K562 (cell line): ENCODE results near the gene ANAPC5. TPM values are rescaled to one million over a fixed set of nuclear protein-coding genes. Genes with fewer than 3 reads are reported as not detected.

ENCODE experiments used
- DLX4 ChIP-seq: fragments of 250-450 bp; sonication (Bioruptor Pico); IDR thresholded peaks from 2 replicates; pipeline ENCODE4 v1.6.1; 2021; ENCODE audit warnings: mild to moderate bottlenecking
- GATAD2A ChIP-seq: fragments of 450-650 bp; IDR thresholded peaks from 2 replicates; pipeline ENCODE4 v1.6.1; 2017
- GTF2F1 ChIP-seq: IDR thresholded peaks from 2 replicates; pipeline ENCODE4 v1.6.1; 2011; ENCODE audit warnings: low read depth, low read length, improper control_type of control experiment
- ID3 ChIP-seq, 2 experiments: fragments of 250-450 bp in 1 of 2; fragments of 450-650 bp in 1 of 2; sonication (Bioruptor Pico) in 1 of 2; IDR thresholded peaks; 2 replicates each; pipeline versions ENCODE4 v1.6.1 to v1.8.0; 2016 to 2021; ENCODE audit warnings: mild to moderate bottlenecking in 2 of 2, moderate library complexity in 2 of 2, missing compliant biosample characterization in 1 of 2, missing genetic modification characterization in 1 of 2
- MEF2A ChIP-seq: IDR thresholded peaks from 2 replicates; pipeline ENCODE4 v1.6.1; 2011; ENCODE audit warnings: low read depth, mild to moderate bottlenecking, low read length, moderate library complexity; ENCODE audit not compliant: control insufficient read depth
- MLLT1 ChIP-seq, 2 experiments: fragments of 450-650 bp; IDR thresholded peaks; 2 replicates each; pipeline ENCODE4 v1.6.1; 2016
- NFIX ChIP-seq: fragments of 250-450 bp; sonication (Bioruptor Pico); IDR thresholded peaks from 2 replicates; pipeline ENCODE4 v1.4.0; 2020; ENCODE audit warnings: low read depth, mild to moderate bottlenecking, moderate library complexity
- STAT6 ChIP-seq: sonication (generic); formaldehyde crosslinking; IDR thresholded peaks from 2 replicates; pipeline ENCODE4 v1.8.1; 2023; ENCODE audit warnings: mild to moderate bottlenecking, missing genetic modification reagents
- ZBTB11 ChIP-seq, 3 experiments: fragments of 200-800 bp in 1 of 3; fragments of 250-450 bp in 1 of 3; fragments of 450-650 bp in 1 of 3; sonication (Bioruptor Pico) in 1 of 3; sonication (Bioruptor generic) in 1 of 3; formaldehyde crosslinking in 1 of 3; IDR thresholded peaks; 2 replicates each; pipeline versions ENCODE4 v1.6.1 to v1.8.0; 2016 to 2022; ENCODE audit warnings: mild to moderate bottlenecking in 2 of 3, missing genetic modification characterization in 2 of 3, missing compliant biosample characterization in 1 of 3, moderate library complexity in 1 of 3
- ZBTB8A ChIP-seq: fragments of 450-650 bp; IDR thresholded peaks from 2 replicates; pipeline ENCODE4 v1.6.1; 2018; ENCODE audit warnings: mild to moderate bottlenecking, moderate library complexity; ENCODE audit not compliant: partially characterized antibody
- ZMIZ1 ChIP-seq, 2 experiments: fragments of 150-350 bp in 1 of 2; IDR thresholded peaks; 2 replicates each; pipeline ENCODE4 v1.6.1; 2012 to 2016; ENCODE audit warnings: low read depth in 2 of 2, low read length in 2 of 2, mild to moderate bottlenecking in 1 of 2, moderate library complexity in 1 of 2
- ZNF79 ChIP-seq: fragments of 250-450 bp; sonication (Bioruptor Pico); IDR thresholded peaks from 2 replicates; pipeline ENCODE4 v1.4.0; 2020; ENCODE audit warnings: low read depth, mild to moderate bottlenecking, moderate library complexity
- polyA plus RNA-seq, 8 experiments: library from polyadenylated mRNA; depleted of rRNA in 4 of 8; stranded (reverse) in 5 of 8; unstranded in 3 of 8; fragments of >200 nt; fragmentation: Nextera tagmentation in 2 of 8; fragmentation: Illumina TruSeq in 1 of 8; extraction: Ambion mirVana in 2 of 8; extraction: Trizol in 1 of 8; gene quantifications; 2 replicates each; pipeline versions ENCODE4 v1.2.1 to v1.2.3, GENCODE V29; 2011 to 2014; ENCODE audit warnings: inconsistent platforms in 1 of 8, missing spikeins in 1 of 8
- total RNA-seq, 7 experiments: library from RNA; depleted of rRNA in 6 of 7; stranded (reverse); fragments of >200 nt in 6 of 7; fragmentation: Illumina TruSeq in 2 of 7; extraction: Trizol in 2 of 7; gene quantifications; 2 replicates each; pipeline versions ENCODE4 v1.2.1 to v1.2.3, GENCODE V29; 2011 to 2021; ENCODE audit warnings: low replicate concordance in 1 of 7

Gene ANAPC5
- total and polyA plus RNA-seq, 9 of the 15 experiments (the other 6 are each of a cell fraction or from before 2014, with no cell fraction given): 136 to 315 (median 197) TPM

- TF ChIP-seq ZMIZ1 (IDR thresholded peaks at IDR 0.05; ENCODE audit: low read depth in 2 of 2, low read length in 2 of 2): no peak; a peak in 1 of 4 replicates
- TF ChIP-seq GTF2F1: peak; percentile 70; the same call in 1 of the 2 replicates
- peak; percentile 94 to 99 (median 98) for TF ChIP-seq ZBTB11 (CRISPR knock-in tag; IDR thresholded peaks at IDR 0.05)
- TF ChIP-seq ID3 (CRISPR knock-in tag; IDR thresholded peaks at IDR 0.05): no peak
- no peak for TF ChIP-seq ID3 (tag; IDR thresholded peaks at IDR 0.05)
- no peak for TF ChIP-seq ZBTB8A
- no peak for TF ChIP-seq ZNF79 (CRISPR knock-in tag)
- no peak for TF ChIP-seq NFIX (CRISPR knock-in tag)
- peak; percentile 49; the same call in 1 of the 2 replicates for TF ChIP-seq MEF2A
- no peak for TF ChIP-seq DLX4 (CRISPR knock-in tag)
- TF ChIP-seq GATAD2A: no peak
- peak; percentile 19 to 88 for TF ChIP-seq MLLT1 (IDR thresholded peaks at IDR 0.05)
- TF ChIP-seq STAT6 (CRISPR knock-in tag): peak; percentile 4; the same call in 1 of the 2 replicates
These were observed at the start of gene ANAPC5 (continued) for GRCh38 chr12:121351820-121352681.
